HEK293 (cell line): Measurements from ENCODE around the gene DTNA.

Experiments
- CTCF ChIA-PET: fragments of 350-600 bp; formaldehyde crosslinking; extraction: SDS; loops from one replicate; lab custom pipeline; 2021; ENCODE audit warnings: antibody characterized with exemption; lab: Yijun Ruan, JAX
- POLR2A ChIA-PET: fragments of 300-600 bp; formaldehyde crosslinking; extraction: SDS; loops from one replicate; lab custom pipeline; 2020; ENCODE audit warnings: antibody characterized with exemption, inconsistent platforms; lab: Yijun Ruan, JAX
- H3K27ac ChIP-seq: fragments of 200-500 bp; sonication (Bioruptor generic); 2 replicates; pipeline ENCODE4 v1.5.1; 2014; ENCODE audit warnings: low read depth, low read length, control low read depth, inconsistent platforms; ENCODE audit errors: extremely low read depth
- H3K36me3 ChIP-seq, 2 experiments: fragments of 200-500 bp in 1 of 2; sonication (Bioruptor generic) in 1 of 2; 1 replicate in 1 of 2; 2 replicates in 1 of 2; pipeline ENCODE4 v1.5.1; 2014 to 2017; ENCODE audit warnings: inconsistent platforms in 2 of 2, low read length in 2 of 2; ENCODE audit not compliant: control insufficient read depth in 2 of 2, insufficient read depth in 1 of 2
- H3K4me1 ChIP-seq: fragments of 200-500 bp; sonication (Bioruptor generic); 2 replicates; pipeline ENCODE4 v1.5.1; 2014; ENCODE audit warnings: mild to moderate bottlenecking, low read length, inconsistent platforms; ENCODE audit not compliant: control insufficient read depth, insufficient read depth
- H3K4me3 ChIP-seq: 2 replicates; pipeline ENCODE4 v1.5.1; 2011; ENCODE audit warnings: low read depth, mild to moderate bottlenecking, control low read depth, low read length, moderate library complexity
- H3K9me3 ChIP-seq: fragments of 200-500 bp; sonication (Bioruptor generic); 2 replicates; pipeline ENCODE4 v1.5.1; 2014; ENCODE audit warnings: low read depth, low read length, inconsistent platforms; ENCODE audit not compliant: control insufficient read depth, insufficient read depth
- BCL11A ChIP-seq: fragments of 450-650 bp; formaldehyde crosslinking; IDR thresholded peaks from 2 replicates; pipeline ENCODE4 v1.5.1; 2016; ENCODE audit warnings: low read depth, missing biosample characterization, missing genetic modification characterization
- BCL11B ChIP-seq: fragments of 450-650 bp; formaldehyde crosslinking; IDR thresholded peaks from 2 replicates; pipeline ENCODE4 v1.5.1; 2016; ENCODE audit warnings: low read depth, missing biosample characterization, missing genetic modification characterization
- MEIS1 ChIP-seq: sonication (generic); formaldehyde crosslinking; IDR thresholded peaks from 2 replicates; pipeline ENCODE4 v1.8.1; 2022; ENCODE audit warnings: missing genetic modification reagents, mild to moderate bottlenecking, borderline replicate concordance
- OSR2 ChIP-seq: fragments of 450-650 bp; formaldehyde crosslinking; IDR thresholded peaks from 2 replicates; pipeline ENCODE4 v1.5.1; 2016; ENCODE audit warnings: missing biosample characterization, missing genetic modification characterization
- TRIM28 ChIP-seq: IDR thresholded peaks from 2 replicates; pipeline ENCODE4 v1.6.1; 2011; ENCODE audit warnings: low read length, control low read depth, borderline replicate concordance
- ZBTB17 ChIP-seq: fragments of 450-650 bp; formaldehyde crosslinking; IDR thresholded peaks from 2 replicates; pipeline ENCODE4 v1.5.1; 2016; ENCODE audit warnings: missing biosample characterization, missing genetic modification characterization
- ZNF223 ChIP-seq: fragments of 450-650 bp; formaldehyde crosslinking; IDR thresholded peaks from 2 replicates; pipeline ENCODE4 v1.5.1; 2016; ENCODE audit warnings: missing biosample characterization, missing genetic modification characterization
- ZNF274 ChIP-seq, 2 experiments: fragments of 200-500 bp in 1 of 2; fragments of 450-650 bp in 1 of 2; sonication (Bioruptor generic) in 1 of 2; formaldehyde crosslinking in 1 of 2; IDR thresholded peaks; 2 replicates each; pipeline versions ENCODE4 v1.5.1 to v1.6.1; 2014 to 2016; ENCODE audit warnings: borderline replicate concordance in 1 of 2, inconsistent platforms in 1 of 2, low read length in 1 of 2, missing biosample characterization in 1 of 2, missing genetic modification characterization in 1 of 2
- ZNF324 ChIP-seq: fragments of 450-650 bp; formaldehyde crosslinking; IDR thresholded peaks from 2 replicates; pipeline ENCODE4 v1.5.1; 2016; ENCODE audit warnings: missing biosample characterization, missing genetic modification characterization
- ZNF366 ChIP-seq: fragments of 450-650 bp; formaldehyde crosslinking; conservative IDR thresholded peaks from 2 replicates; pipeline ENCODE4 v1.5.1; 2016; ENCODE audit warnings: missing biosample characterization, missing genetic modification characterization
- ZNF404 ChIP-seq: fragments of 450-650 bp; formaldehyde crosslinking; IDR thresholded peaks from 2 replicates; pipeline ENCODE4 v1.5.1; 2017; ENCODE audit warnings: missing biosample characterization, missing genetic modification characterization
- ZNF555 ChIP-seq: fragments of 450-650 bp; formaldehyde crosslinking; conservative IDR thresholded peaks from 2 replicates; pipeline ENCODE4 v1.5.1; 2017; ENCODE audit warnings: missing biosample characterization, mild to moderate bottlenecking, missing genetic modification characterization, inconsistent platforms
- ZNF600 ChIP-seq: fragments of 450-650 bp; formaldehyde crosslinking; IDR thresholded peaks from 2 replicates; pipeline ENCODE4 v1.5.1; 2016; ENCODE audit warnings: missing biosample characterization, missing genetic modification characterization
- ZNF658 ChIP-seq: fragments of 450-650 bp; formaldehyde crosslinking; IDR thresholded peaks from 2 replicates; pipeline ENCODE4; 2016; ENCODE audit warnings: missing biosample characterization, missing genetic modification characterization
- TF ChIP-seq, protein P1 (sequence below): fragments of 450-650 bp; formaldehyde crosslinking; IDR thresholded peaks from 2 replicates; pipeline ENCODE4 v1.5.1; 2017; ENCODE audit warnings: missing biosample characterization, missing genetic modification characterization
- TF ChIP-seq, protein P2 (sequence below): fragments of 450-650 bp; formaldehyde crosslinking; IDR thresholded peaks from 2 replicates; pipeline ENCODE4 v1.5.1; 2016; ENCODE audit warnings: missing biosample characterization, missing genetic modification characterization
- TF ChIP-seq, protein P3 (sequence below): fragments of 450-650 bp; formaldehyde crosslinking; conservative IDR thresholded peaks from 2 replicates; pipeline ENCODE4 v1.5.1; 2016; ENCODE audit warnings: low read depth, missing biosample characterization, missing genetic modification characterization
- TF ChIP-seq, protein P4 (sequence below): fragments of 450-650 bp; formaldehyde crosslinking; IDR thresholded peaks from 2 replicates; pipeline ENCODE4 v1.5.1; 2016; ENCODE audit warnings: missing biosample characterization, missing genetic modification characterization
- TF ChIP-seq, protein P5 (sequence below): fragments of 450-650 bp; formaldehyde crosslinking; IDR thresholded peaks from 2 replicates; pipeline ENCODE4; 2016; ENCODE audit warnings: missing biosample characterization, missing genetic modification characterization

The DTNA gene

DNA sequence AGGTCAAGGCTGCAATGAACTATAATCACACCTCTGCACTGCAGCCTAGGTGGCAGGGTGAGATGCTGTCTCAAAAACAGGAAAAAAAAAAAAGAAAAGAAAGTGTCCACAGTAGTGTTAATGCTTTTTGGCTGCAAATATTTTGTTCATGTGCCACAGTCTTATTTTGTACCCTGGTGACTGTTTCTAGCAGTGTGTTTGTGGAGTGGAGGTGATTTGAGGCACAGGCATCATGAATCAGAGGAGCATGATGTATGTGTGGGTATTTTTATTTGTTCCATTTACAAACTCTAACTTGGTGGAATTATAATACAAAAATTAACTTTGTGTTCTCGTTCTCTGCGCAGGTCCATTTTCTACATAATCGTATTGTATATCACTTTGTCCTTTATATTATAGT lies 30.6 kb downstream of the DTNA start:
- no peaks in the 10 kb centered on the region for H3K36me3 ChIP-seq
- H3K4me1 ChIP-seq = peaks cover 15% of the 10 kb centered on the region
- POLR2A ChIA-PET = no interaction called here
- H3K4me3 ChIP-seq = no peak overlapping the region
- CTCF ChIA-PET = interaction anchor here (0.7 to 1.0 kb wide), 2 partner anchors 8 to 11 kb away, joined by 3 read pairs; no protein-coding TSS in a partner anchor
- H3K27ac ChIP-seq = no peak overlapping the region
- TF ChIP-seq, protein P1, sequence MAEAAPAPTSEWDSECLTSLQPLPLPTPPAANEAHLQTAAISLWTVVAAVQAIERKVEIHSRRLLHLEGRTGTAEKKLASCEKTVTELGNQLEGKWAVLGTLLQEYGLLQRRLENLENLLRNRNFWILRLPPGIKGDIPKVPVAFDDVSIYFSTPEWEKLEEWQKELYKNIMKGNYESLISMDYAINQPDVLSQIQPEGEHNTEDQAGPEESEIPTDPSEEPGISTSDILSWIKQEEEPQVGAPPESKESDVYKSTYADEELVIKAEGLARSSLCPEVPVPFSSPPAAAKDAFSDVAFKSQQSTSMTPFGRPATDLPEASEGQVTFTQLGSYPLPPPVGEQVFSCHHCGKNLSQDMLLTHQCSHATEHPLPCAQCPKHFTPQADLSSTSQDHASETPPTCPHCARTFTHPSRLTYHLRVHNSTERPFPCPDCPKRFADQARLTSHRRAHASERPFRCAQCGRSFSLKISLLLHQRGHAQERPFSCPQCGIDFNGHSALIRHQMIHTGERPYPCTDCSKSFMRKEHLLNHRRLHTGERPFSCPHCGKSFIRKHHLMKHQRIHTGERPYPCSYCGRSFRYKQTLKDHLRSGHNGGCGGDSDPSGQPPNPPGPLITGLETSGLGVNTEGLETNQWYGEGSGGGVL (tag by site-specific recombination) = no peak
- TF ChIP-seq ZNF274 (IDR thresholded peaks at IDR 0.05; ENCODE audit: low read length) = no peak
- no peak for TF ChIP-seq ZNF274 (tag by site-specific recombination; IDR thresholded peaks at IDR 0.05; ENCODE audit: borderline replicate concordance)
- TF ChIP-seq TRIM28 = no peak
- TF ChIP-seq BCL11A (tag by site-specific recombination) = no peak
- TF ChIP-seq ZNF324 = no peak
- TF ChIP-seq ZBTB17 (tag by site-specific recombination) = no peak
- TF ChIP-seq ZNF404 (tag by site-specific recombination) = no peak
- no peak for TF ChIP-seq ZNF658 (tag by site-specific recombination)
- no peak for TF ChIP-seq BCL11B (tag by site-specific recombination)
- no peak for TF ChIP-seq ZNF223 (tag by site-specific recombination)
- TF ChIP-seq, protein P2, sequence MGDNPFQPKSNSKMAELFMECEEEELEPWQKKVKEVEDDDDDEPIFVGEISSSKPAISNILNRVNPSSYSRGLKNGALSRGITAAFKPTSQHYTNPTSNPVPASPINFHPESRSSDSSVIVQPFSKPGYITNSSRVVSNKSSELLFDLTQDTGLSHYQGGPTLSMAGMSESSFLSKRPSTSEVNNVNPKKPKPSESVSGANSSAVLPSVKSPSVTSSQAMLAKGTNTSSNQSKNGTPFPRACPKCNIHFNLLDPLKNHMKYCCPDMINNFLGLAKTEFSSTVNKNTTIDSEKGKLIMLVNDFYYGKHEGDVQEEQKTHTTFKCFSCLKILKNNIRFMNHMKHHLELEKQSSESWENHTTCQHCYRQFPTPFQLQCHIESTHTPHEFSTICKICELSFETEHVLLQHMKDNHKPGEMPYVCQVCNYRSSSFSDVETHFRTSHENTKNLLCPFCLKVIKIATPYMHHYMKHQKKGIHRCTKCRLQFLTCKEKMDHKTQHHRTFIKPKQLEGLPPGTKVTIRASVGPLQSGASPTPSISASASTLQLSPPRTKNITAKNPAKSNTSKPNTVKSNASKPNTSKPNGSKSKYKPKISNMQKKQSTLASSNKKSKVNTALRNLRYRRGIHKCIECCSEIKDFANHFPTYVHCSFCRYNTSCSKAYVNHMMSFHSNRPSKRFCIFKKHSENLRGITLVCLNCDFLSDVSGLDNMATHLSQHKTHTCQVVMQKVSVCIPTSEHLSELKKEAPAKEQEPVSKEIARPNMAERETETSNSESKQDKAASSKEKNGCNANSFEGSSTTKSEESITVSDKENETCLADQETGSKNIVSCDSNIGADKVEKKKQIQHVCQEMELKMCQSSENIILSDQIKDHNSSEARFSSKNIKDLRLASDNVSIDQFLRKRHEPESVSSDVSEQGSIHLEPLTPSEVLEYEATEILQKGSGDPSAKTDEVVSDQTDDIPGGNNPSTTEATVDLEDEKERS (tag by site-specific recombination) = no peak
- no peak for TF ChIP-seq ZNF366 (tag by site-specific recombination)
- TF ChIP-seq ZNF600 = no peak
- TF ChIP-seq OSR2 = no peak
- no peak for TF ChIP-seq ZNF555 (tag by site-specific recombination)
- TF ChIP-seq, protein P3, sequence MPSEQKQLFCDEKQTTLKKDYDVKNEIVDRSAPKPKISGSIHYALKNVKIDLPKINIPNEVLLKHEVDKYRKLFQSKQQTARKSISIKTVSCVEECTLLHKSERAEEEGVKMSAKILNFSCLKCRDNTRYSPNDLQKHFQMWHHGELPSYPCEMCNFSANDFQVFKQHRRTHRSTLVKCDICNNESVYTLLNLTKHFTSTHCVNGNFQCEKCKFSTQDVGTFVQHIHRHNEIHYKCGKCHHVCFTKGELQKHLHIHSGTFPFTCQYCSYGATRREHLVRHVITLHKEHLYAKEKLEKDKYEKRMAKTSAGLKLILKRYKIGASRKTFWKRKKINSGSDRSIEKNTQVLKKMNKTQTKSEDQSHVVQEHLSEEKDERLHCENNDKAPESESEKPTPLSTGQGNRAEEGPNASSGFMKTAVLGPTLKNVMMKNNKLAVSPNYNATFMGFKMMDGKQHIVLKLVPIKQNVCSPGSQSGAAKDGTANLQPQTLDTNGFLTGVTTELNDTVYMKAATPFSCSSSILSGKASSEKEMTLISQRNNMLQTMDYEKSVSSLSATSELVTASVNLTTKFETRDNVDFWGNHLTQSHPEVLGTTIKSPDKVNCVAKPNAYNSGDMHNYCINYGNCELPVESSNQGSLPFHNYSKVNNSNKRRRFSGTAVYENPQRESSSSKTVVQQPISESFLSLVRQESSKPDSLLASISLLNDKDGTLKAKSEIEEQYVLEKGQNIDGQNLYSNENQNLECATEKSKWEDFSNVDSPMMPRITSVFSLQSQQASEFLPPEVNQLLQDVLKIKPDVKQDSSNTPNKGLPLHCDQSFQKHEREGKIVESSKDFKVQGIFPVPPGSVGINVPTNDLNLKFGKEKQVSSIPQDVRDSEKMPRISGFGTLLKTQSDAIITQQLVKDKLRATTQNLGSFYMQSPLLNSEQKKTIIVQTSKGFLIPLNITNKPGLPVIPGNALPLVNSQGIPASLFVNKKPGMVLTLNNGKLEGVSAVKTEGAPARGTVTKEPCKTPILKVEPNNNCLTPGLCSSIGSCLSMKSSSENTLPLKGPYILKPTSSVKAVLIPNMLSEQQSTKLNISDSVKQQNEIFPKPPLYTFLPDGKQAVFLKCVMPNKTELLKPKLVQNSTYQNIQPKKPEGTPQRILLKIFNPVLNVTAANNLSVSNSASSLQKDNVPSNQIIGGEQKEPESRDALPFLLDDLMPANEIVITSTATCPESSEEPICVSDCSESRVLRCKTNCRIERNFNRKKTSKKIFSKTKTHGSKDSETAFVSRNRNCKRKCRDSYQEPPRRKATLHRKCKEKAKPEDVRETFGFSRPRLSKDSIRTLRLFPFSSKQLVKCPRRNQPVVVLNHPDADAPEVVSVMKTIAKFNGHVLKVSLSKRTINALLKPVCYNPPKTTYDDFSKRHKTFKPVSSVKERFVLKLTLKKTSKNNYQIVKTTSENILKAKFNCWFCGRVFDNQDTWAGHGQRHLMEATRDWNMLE = no peak
- TF ChIP-seq, protein P4, sequence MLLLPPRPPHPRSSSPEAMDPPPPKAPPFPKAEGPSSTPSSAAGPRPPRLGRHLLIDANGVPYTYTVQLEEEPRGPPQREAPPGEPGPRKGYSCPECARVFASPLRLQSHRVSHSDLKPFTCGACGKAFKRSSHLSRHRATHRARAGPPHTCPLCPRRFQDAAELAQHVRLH (tag by site-specific recombination) = no peak
- TF ChIP-seq, protein P5, sequence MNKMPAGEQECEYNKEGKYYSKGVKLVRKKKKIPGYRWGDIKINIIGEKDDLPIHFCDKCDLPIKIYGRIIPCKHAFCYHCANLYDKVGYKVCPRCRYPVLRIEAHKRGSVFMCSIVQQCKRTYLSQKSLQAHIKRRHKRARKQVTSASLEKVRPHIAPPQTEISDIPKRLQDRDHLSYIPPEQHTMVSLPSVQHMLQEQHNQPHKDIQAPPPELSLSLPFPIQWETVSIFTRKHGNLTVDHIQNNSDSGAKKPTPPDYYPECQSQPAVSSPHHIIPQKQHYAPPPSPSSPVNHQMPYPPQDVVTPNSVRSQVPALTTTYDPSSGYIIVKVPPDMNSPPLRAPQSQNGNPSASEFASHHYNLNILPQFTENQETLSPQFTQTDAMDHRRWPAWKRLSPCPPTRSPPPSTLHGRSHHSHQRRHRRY (tag by site-specific recombination) = no peak
- TF ChIP-seq MEIS1 (CRISPR knock-in tag) = no peak
- TF ChIP-seq, all 188 proteins: peak for 0
- no peaks in the 10 kb centered on the region for H3K9me3 ChIP-seq
